ENCODE measurements around the gene ENAM. TPM values are rescaled to one million over a fixed set of nuclear protein-coding genes. Genes with fewer than 3 reads are reported as not detected.
"Not testable (repeated sequence)": the region's sequence is repeated elsewhere in the genome, so short reads cannot be mapped to it uniquely, and the experiment has no call there.

Gene ENAM
- total and polyA plus RNA-seq, 2 experiments from 2014 or later: not detected

GRCh38 chr4:70658418-70658817 lies 29.9 kb downstream of the ENAM start:
- Mint-ChIP-seq H3K4me3 (no peak overlapping the region), H3K4me1 (no peaks in the 10 kb centered on the region), H3K27ac (no peak overlapping the region), H3K36me3 (ENCODE audit: low read depth) (no peaks in the 10 kb centered on the region), H3K9me3 (no peaks in the 10 kb centered on the region), H3K27me3 (ENCODE audit: insufficient read depth, low read depth, poor library complexity) (no peaks in the 10 kb centered on the region)
- H3F3A ChIP-seq (replicated peaks; ENCODE audit: low read depth): no peaks in the 10 kb centered on the region
- H2AFZ ChIP-seq: 0 out of 2 replicates have a peak overlapping the region, but pooled peaks have one; percentile 15
- H3K27ac ChIP-seq (ENCODE audit: low read depth): no peak overlapping the region
- H3K27me3 ChIP-seq (ENCODE audit: insufficient read depth): no peaks in the 10 kb centered on the region
- ATAC-seq (no peak), DNase-seq (ENCODE audit: low spot score) (no peak)
- H3K4me1 ChIP-seq (ENCODE audit: insufficient read depth): no peaks in the 10 kb centered on the region
- H4K20me1 ChIP-seq (replicated peaks; ENCODE audit: insufficient read depth): no peaks in the 10 kb centered on the region
- TF ChIP-seq CREB1 (CRISPR knock-in tag; IDR thresholded peaks at IDR 0.05; ENCODE audit: low read depth): no peak
- TF ChIP-seq, protein P1, sequence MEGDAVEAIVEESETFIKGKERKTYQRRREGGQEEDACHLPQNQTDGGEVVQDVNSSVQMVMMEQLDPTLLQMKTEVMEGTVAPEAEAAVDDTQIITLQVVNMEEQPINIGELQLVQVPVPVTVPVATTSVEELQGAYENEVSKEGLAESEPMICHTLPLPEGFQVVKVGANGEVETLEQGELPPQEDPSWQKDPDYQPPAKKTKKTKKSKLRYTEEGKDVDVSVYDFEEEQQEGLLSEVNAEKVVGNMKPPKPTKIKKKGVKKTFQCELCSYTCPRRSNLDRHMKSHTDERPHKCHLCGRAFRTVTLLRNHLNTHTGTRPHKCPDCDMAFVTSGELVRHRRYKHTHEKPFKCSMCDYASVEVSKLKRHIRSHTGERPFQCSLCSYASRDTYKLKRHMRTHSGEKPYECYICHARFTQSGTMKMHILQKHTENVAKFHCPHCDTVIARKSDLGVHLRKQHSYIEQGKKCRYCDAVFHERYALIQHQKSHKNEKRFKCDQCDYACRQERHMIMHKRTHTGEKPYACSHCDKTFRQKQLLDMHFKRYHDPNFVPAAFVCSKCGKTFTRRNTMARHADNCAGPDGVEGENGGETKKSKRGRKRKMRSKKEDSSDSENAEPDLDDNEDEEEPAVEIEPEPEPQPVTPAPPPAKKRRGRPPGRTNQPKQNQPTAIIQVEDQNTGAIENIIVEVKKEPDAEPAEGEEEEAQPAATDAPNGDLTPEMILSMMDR (conservative IDR thresholded peaks at IDR 0.05; ENCODE audit: low read depth in 2 of 2): no peak
- no peak for TF ChIP-seq POLR2AphosphoS5 (IDR thresholded peaks at IDR 0.05; ENCODE audit: low read depth)
- no peak for TF ChIP-seq REST (IDR thresholded peaks at IDR 0.05; ENCODE audit: unreplicated experiment)
- TF ChIP-seq, protein P2, sequence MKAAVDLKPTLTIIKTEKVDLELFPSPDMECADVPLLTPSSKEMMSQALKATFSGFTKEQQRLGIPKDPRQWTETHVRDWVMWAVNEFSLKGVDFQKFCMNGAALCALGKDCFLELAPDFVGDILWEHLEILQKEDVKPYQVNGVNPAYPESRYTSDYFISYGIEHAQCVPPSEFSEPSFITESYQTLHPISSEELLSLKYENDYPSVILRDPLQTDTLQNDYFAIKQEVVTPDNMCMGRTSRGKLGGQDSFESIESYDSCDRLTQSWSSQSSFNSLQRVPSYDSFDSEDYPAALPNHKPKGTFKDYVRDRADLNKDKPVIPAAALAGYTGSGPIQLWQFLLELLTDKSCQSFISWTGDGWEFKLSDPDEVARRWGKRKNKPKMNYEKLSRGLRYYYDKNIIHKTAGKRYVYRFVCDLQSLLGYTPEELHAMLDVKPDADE (IDR thresholded peaks at IDR 0.05): no peak
- TF ChIP-seq ZNF331 (CRISPR knock-in tag; IDR thresholded peaks at IDR 0.05; ENCODE audit: low read depth): no peak
- no peak for TF ChIP-seq ZNF114 (CRISPR knock-in tag; IDR thresholded peaks at IDR 0.05)
- no peak for TF ChIP-seq JUNB (IDR thresholded peaks at IDR 0.05; ENCODE audit: unreplicated experiment)
- no peak for TF ChIP-seq EZH2 (IDR thresholded peaks at IDR 0.05; ENCODE audit: low read depth, unreplicated experiment)
- no peaks in the 10 kb centered on the region for H3K79me2 ChIP-seq (replicated peaks; ENCODE audit: insufficient read depth)
- no peak overlapping the region for H3K4me2 ChIP-seq
- H3K36me3 ChIP-seq (ENCODE audit: insufficient read depth): no peaks in the 10 kb centered on the region
- H3K4me3 ChIP-seq: no peak overlapping the region
- H3K9me2 ChIP-seq (ENCODE audit: insufficient read depth): no peaks in the 10 kb centered on the region

- Mint-ChIP-seq H3K36me3 (ENCODE audit: low read depth) (no peaks in the 10 kb centered on the region), H3K4me1 (no peaks in the 10 kb centered on the region), H3K4me3 (no peak overlapping the region), H3K9me3 (no peaks in the 10 kb centered on the region), H3K27ac (no peak overlapping the region), H3K27me3 (ENCODE audit: insufficient read depth, low read depth, poor library complexity) (no peaks in the 10 kb centered on the region)
- no peaks in the 10 kb centered on the region for H3K36me3 ChIP-seq (ENCODE audit: insufficient read depth)
- no peaks in the 10 kb centered on the region for H3K27me3 ChIP-seq (ENCODE audit: insufficient read depth)
- H4K20me1 ChIP-seq (replicated peaks; ENCODE audit: insufficient read depth): no peaks in the 10 kb centered on the region
- ATAC-seq (no peak), DNase-seq (ENCODE audit: low spot score) (no peak)
- no peak overlapping the region for H3K27ac ChIP-seq (ENCODE audit: low read depth)
- H3K4me2 ChIP-seq: no peak overlapping the region
- no peak for TF ChIP-seq EZH2 (IDR thresholded peaks at IDR 0.05; ENCODE audit: low read depth, unreplicated experiment)
- H3F3A ChIP-seq (replicated peaks; ENCODE audit: low read depth): no peaks in the 10 kb centered on the region
- H3K4me1 ChIP-seq (ENCODE audit: insufficient read depth): no peaks in the 10 kb centered on the region
- H3K9me2 ChIP-seq (ENCODE audit: insufficient read depth): no peaks in the 10 kb centered on the region
- no peak overlapping the region for H3K4me3 ChIP-seq
- no peak overlapping the region for H2AFZ ChIP-seq
- H3K79me2 ChIP-seq (replicated peaks; ENCODE audit: insufficient read depth): no peaks in the 10 kb centered on the region
Measured at GRCh38 chr4:70660106-70660505, 31.6 kb downstream of the ENAM start.

GRCh38 chr4:70661309-70661922 lies 32.9 kb downstream of the ENAM start:
- not testable (repeated sequence) for H3K4me3 ChIP-seq; ATAC-seq; H3K27me3 ChIP-seq (ENCODE audit: insufficient read depth); H3K27ac Mint-ChIP-seq; H3K4me3 Mint-ChIP-seq; DNase-seq (ENCODE audit: low spot score); H2AFZ ChIP-seq; H4K20me1 ChIP-seq (replicated peaks; ENCODE audit: insufficient read depth); H3K27me3 Mint-ChIP-seq (ENCODE audit: insufficient read depth, low read depth, poor library complexity); H3K4me2 ChIP-seq; H3K27ac ChIP-seq (ENCODE audit: low read depth); H3K9me3 Mint-ChIP-seq; H3K36me3 Mint-ChIP-seq (ENCODE audit: low read depth); H3F3A ChIP-seq (replicated peaks; ENCODE audit: low read depth); H3K9me2 ChIP-seq (ENCODE audit: insufficient read depth); H3K4me1 ChIP-seq (ENCODE audit: insufficient read depth); H3K4me1 Mint-ChIP-seq; H3K36me3 ChIP-seq (ENCODE audit: insufficient read depth); H3K79me2 ChIP-seq (replicated peaks; ENCODE audit: insufficient read depth)
